RWPE1 (cell line): Measurements from ENCODE around the gene ULK1.

ENCODE experiments used
- CTCF ChIA-PET: fragments of 350-600 bp; sonication (Branson Sonifier 250); formaldehyde crosslinking; extraction: SDS; loops from one replicate; lab custom pipeline; 2021; lab: Yijun Ruan, JAX
- POLR2A ChIA-PET: fragments of 400-600 bp; formaldehyde crosslinking; extraction: SDS; loops from one replicate; lab custom pipeline; 2020; ENCODE audit warnings: antibody characterized with exemption; ENCODE audit not compliant: low non-redundant PET; lab: Yijun Ruan, JAX
- DNase-seq: peaks from one replicate; pipeline ENCODE4 v3.0.0; 2012; ENCODE audit warnings: low spot score
- H3K27ac ChIP-seq: fragments of 450-650 bp; 2 replicates; pipeline ENCODE4 v1.5.1; 2017
- CTCF ChIP-seq: fragments of 450-650 bp; conservative IDR thresholded peaks from 2 replicates; pipeline ENCODE4 v1.5.1; 2017; ENCODE audit warnings: low read depth, mild to moderate bottlenecking

ULK1 gene

GRCh38 chr12:131894313-131894860 lies at the start of gene ULK1:
Gene ULK1, plus strand, starts transcription at chr12:131894622. Its CDS starts 380 bp downstream, at chr12:131895002.
- POLR2A ChIA-PET, result no interaction called here
- peak; percentile 99 for DNase-seq
- TF ChIP-seq CTCF, result no peak
- CTCF ChIA-PET, result no interaction called here
- peak within 1 kb of the TSS; percentile 96 for H3K27ac ChIP-seq

- no peak overlapping the region for H3K27ac ChIP-seq
- TF ChIP-seq CTCF, result no peak
- DNase-seq, result no peak
- CTCF ChIA-PET, result interaction anchor here (1.4 kb wide), 1 partner anchor 9 kb away, joined by 7 read pairs; no protein-coding TSS in a partner anchor
- POLR2A ChIA-PET, result no interaction called here
These were observed 49.8 kb upstream of the ULK1 start for GRCh38 chr12:131844656-131845055.

GRCh38 chr12:131845121-131845520 lies 49.3 kb upstream of the ULK1 start:
- no peak for DNase-seq
- no peak overlapping the region for H3K27ac ChIP-seq
- ChIA-PET CTCF (interaction anchor here (1.4 kb wide), 1 partner anchor 9 kb away, joined by 7 read pairs; no protein-coding TSS in a partner anchor), POLR2A (no interaction called here)
- TF ChIP-seq CTCF, result no peak

GRCh38 chr12:131847456-131847855 lies 47.0 kb upstream of the ULK1 start:
- no peak for DNase-seq
- POLR2A ChIA-PET, result no interaction called here
- CTCF ChIA-PET, result no interaction called here

GRCh38 chr12:131848753-131849152 lies 45.7 kb upstream of the ULK1 start:
- POLR2A ChIA-PET, result no interaction called here
- no peak for TF ChIP-seq CTCF
- H3K27ac ChIP-seq, result no peak overlapping the region
- DNase-seq, result no peak
- CTCF ChIA-PET, result no interaction called here

More at GRCh38 chr12:131847456-131847855, 47.0 kb upstream of the ULK1 start:
- no peak overlapping the region for H3K27ac ChIP-seq
- TF ChIP-seq CTCF, result no peak

- H3K27ac ChIP-seq, result no peak overlapping the region
- no peak for DNase-seq
- ChIA-PET POLR2A (no interaction called here), CTCF (no interaction called here)
- TF ChIP-seq CTCF, result no peak
These were observed 44.5 kb upstream of the ULK1 start for GRCh38 chr12:131849700-131850553.
